Mammary epithelial cell (primary cell): ENCODE data around the gene ZCCHC13.

ENCODE experiments used
- EZH2 ChIP-seq: IDR thresholded peaks from 2 replicates; pipeline ENCODE4 v1.6.1; 2012; ENCODE audit warnings: low read length, inconsistent platforms, borderline replicate concordance
- TF ChIP-seq, protein P1 (sequence below), 2 donors: IDR thresholded peaks in 1 of 2; conservative IDR thresholded peaks in 1 of 2; 2 replicates each; pipeline ENCODE4 v1.5.1; 2011 to 2012; ENCODE audit warnings: inconsistent platforms in 2 of 2, low read length in 2 of 2, mild to moderate bottlenecking in 2 of 2, control low read depth in 1 of 2, low read depth in 1 of 2; ENCODE audit not compliant: insufficient read depth in 1 of 2; ENCODE audit errors: extremely low read depth in 1 of 2

DNA sequence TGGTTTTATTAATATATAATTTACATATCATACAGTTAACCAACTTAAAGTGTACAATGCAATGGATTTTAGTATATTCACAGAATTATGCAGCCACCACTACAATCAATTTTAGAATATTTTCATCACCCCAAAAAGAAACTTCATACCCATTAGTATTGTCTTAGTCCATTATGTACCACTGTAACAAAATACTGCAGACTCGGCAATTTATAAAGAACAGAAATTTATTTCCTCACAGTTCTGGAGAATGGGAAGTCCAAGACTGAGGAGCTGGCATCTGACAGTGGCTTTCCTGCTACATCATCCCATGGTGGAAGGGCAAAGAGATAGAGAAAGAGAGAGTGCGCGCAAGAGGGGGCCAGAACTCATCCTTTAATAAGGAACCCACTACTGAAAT is 8.9 kb upstream of the ZCCHC13 start:
- TF ChIP-seq, protein P1, sequence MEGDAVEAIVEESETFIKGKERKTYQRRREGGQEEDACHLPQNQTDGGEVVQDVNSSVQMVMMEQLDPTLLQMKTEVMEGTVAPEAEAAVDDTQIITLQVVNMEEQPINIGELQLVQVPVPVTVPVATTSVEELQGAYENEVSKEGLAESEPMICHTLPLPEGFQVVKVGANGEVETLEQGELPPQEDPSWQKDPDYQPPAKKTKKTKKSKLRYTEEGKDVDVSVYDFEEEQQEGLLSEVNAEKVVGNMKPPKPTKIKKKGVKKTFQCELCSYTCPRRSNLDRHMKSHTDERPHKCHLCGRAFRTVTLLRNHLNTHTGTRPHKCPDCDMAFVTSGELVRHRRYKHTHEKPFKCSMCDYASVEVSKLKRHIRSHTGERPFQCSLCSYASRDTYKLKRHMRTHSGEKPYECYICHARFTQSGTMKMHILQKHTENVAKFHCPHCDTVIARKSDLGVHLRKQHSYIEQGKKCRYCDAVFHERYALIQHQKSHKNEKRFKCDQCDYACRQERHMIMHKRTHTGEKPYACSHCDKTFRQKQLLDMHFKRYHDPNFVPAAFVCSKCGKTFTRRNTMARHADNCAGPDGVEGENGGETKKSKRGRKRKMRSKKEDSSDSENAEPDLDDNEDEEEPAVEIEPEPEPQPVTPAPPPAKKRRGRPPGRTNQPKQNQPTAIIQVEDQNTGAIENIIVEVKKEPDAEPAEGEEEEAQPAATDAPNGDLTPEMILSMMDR (conservative IDR thresholded peaks at IDR 0.05 in 1 of 2, IDR thresholded peaks at IDR 0.05 in 1 of 2; ENCODE audit: extremely low read depth in 1 of 2, insufficient read depth in 1 of 2, low read depth in 1 of 2, low read length in 2 of 2): no peak
- TF ChIP-seq EZH2: no peak
